ENCODE measurements around the gene TANGO2. TPM values are rescaled to one million over a fixed set of nuclear protein-coding genes. Genes with fewer than 3 reads are reported as not detected.

TANGO2 gene
- total RNA-seq, 1 donor from 2014 or later: 10.0 TPM

DNA sequence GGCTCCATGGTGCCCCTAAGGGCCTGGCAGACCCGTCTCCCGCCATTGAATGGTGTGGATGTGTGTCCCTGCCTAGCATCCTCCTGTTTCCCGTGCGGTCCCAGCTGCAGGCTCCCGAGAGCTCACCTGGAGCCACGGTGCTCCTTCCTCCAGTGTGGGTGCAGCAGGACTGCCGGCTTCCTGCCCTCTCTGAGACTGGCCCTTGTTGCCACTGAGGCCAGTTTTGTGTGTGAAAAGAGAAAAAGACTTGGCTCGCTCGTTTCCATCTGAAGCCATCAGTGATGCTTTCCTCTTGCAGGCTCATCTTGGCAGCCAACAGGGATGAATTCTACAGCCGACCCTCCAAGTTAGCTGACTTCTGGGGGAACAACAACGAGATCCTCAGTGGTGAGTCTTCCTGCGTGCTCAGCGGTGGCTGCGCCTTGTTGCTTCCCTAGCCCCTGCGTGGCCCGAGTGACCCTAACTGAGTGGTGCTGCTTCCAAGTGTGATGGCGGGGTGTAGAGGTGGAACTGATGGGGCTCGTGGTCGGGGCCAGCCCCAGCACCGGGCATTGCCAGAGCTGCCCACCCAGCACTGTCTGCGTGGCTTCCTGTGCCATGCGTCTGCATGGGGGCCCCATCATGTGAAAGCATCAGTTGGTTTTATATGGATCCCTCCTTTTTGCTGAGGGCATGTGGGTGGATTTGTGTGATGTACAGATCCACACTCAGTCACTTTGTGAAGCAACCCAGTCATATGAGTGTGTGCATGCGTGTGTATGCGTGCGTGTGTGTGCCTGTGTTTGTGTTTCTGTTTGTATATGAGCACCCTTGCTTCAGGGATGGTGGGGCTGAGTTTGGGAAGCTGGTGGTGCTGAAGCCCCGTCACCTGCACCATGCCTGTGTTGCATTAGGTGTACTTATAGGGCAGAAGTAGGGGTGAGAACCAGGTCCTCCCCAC lies 22.4 kb downstream of the TANGO2 start:
- no peaks in the 10 kb centered on the region for H3K9me3 ChIP-seq (ENCODE audit: low read depth)
- DNase-seq (ENCODE audit: low spot score): no peak
- Mint-ChIP-seq H3K4me3 (no peak overlapping the region), H3K27ac (peak overlapping the region; percentile 66), H3K36me3 (peaks cover 8% of the 10 kb centered on the region), H3K9me3 (peaks cover 4% of the 10 kb centered on the region), H3K4me1 (peaks cover 3% of the 10 kb centered on the region), H3K27me3 (ENCODE audit: insufficient read depth, low read depth) (peaks cover 4% of the 10 kb centered on the region)
- no peaks in the 10 kb centered on the region for H4K20me1 ChIP-seq (ENCODE audit: low read depth)
- no peaks in the 10 kb centered on the region for H3K4me1 ChIP-seq
- no peak overlapping the region for H2AFZ ChIP-seq (replicated peaks)
- H3K4me3 ChIP-seq: no peak overlapping the region
- no peak overlapping the region for H3K27ac ChIP-seq
- H3K36me3 ChIP-seq: no peaks in the 10 kb centered on the region
- TF ChIP-seq, protein P1, sequence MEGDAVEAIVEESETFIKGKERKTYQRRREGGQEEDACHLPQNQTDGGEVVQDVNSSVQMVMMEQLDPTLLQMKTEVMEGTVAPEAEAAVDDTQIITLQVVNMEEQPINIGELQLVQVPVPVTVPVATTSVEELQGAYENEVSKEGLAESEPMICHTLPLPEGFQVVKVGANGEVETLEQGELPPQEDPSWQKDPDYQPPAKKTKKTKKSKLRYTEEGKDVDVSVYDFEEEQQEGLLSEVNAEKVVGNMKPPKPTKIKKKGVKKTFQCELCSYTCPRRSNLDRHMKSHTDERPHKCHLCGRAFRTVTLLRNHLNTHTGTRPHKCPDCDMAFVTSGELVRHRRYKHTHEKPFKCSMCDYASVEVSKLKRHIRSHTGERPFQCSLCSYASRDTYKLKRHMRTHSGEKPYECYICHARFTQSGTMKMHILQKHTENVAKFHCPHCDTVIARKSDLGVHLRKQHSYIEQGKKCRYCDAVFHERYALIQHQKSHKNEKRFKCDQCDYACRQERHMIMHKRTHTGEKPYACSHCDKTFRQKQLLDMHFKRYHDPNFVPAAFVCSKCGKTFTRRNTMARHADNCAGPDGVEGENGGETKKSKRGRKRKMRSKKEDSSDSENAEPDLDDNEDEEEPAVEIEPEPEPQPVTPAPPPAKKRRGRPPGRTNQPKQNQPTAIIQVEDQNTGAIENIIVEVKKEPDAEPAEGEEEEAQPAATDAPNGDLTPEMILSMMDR (IDR thresholded peaks at IDR 0.05): no peak
- no peak for TF ChIP-seq EZH2phosphoT487 (IDR thresholded peaks at IDR 0.05)
- no peak for TF ChIP-seq EZH2 (IDR thresholded peaks at IDR 0.05)
- H3K4me2 ChIP-seq: no peak overlapping the region
- no peak overlapping the region for H3K9ac ChIP-seq
- no peaks in the 10 kb centered on the region for H3F3A ChIP-seq (ENCODE audit: low read depth)
- no peaks in the 10 kb centered on the region for H3K27me3 ChIP-seq
- H3K79me2 ChIP-seq (ENCODE audit: low read depth): no peaks in the 10 kb centered on the region

DNA sequence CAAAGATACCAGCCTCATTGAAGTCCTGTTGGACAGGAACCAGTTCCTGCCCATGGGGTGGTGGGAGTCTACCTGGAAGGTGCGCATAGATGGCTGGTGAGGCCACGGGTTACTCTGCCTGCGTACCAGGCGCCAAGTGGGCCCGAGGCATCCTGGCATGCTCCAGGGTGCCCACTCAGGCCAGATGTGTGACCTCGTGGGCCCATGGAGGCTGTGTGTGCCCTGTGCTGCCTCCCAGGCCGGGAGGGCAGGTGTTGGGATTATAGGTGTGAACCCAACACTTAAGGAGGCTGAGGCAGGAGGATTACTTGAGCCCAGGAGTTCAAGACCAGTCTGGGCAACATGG lies 23.1 kb downstream of the TANGO2 start:
- TF ChIP-seq EZH2 (IDR thresholded peaks at IDR 0.05) (no peak), EZH2phosphoT487 (IDR thresholded peaks at IDR 0.05) (no peak)
- TF ChIP-seq, protein P1 (IDR thresholded peaks at IDR 0.05): no peak
- Histone ChIP-seq H3K4me2 (no peak overlapping the region), H3K36me3 (no peaks in the 10 kb centered on the region), H3K4me3 (no peak overlapping the region), H4K20me1 (ENCODE audit: low read depth) (no peaks in the 10 kb centered on the region), H3K27me3 (no peaks in the 10 kb centered on the region), H3K9me3 (ENCODE audit: low read depth) (no peaks in the 10 kb centered on the region), H2AFZ (replicated peaks) (no peak overlapping the region), H3K27ac (no peak overlapping the region), H3K4me1 (no peaks in the 10 kb centered on the region), H3F3A (ENCODE audit: low read depth) (no peaks in the 10 kb centered on the region), H3K9ac (no peak overlapping the region), H3K79me2 (ENCODE audit: low read depth) (no peaks in the 10 kb centered on the region)
- H3K4me1 Mint-ChIP-seq: no peaks in the 10 kb centered on the region
- peaks cover 4% of the 10 kb centered on the region for H3K27me3 Mint-ChIP-seq (ENCODE audit: insufficient read depth, low read depth)
- H3K36me3 Mint-ChIP-seq: peaks cover 11% of the 10 kb centered on the region
- no peak overlapping the region for H3K4me3 Mint-ChIP-seq
- DNase-seq (ENCODE audit: low spot score): no peak
- H3K27ac Mint-ChIP-seq: peak overlapping the region; percentile 66
- H3K9me3 Mint-ChIP-seq: peaks cover 7% of the 10 kb centered on the region

DNA sequence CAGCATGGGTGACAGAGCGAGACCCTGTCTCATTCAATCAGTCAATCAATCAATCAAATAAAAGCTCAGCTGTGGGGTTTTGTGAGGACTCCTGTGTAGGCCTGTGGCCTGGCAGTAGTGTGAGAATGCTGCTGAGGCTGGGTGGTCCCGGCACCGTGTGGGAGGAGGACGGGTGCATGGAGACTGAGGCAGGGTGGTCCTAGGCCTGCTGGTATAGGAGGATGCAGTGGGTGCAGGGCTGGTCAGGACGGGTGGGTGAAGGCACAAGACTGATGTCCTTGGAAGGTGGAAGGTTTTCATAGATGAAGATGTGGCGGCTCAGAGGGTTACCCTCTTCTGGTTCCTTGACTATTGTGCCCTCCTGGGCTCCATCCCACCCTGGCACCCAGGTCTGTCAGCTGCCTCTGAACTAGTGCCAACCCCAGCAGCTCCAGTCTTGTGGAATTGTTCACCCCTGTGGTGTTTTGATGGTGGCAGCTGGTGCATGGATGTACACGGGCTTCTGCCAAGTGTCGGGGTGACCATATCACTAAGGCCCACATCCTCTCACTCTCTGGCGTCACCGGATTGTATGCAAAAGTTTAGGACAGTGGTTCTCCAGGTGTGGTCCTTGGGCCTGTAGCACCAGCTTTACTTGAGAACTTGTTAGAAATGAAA lies 23.7 kb downstream of the TANGO2 start:
- H3K36me3 Mint-ChIP-seq: peaks cover 14% of the 10 kb centered on the region
- no peak overlapping the region for H3K9ac ChIP-seq
- H3K4me3 Mint-ChIP-seq: peak overlapping the region; percentile 30
- no peak overlapping the region for H2AFZ ChIP-seq (replicated peaks)
- H4K20me1 ChIP-seq (ENCODE audit: low read depth): no peaks in the 10 kb centered on the region
- H3K4me2 ChIP-seq: no peak overlapping the region
- H3K27ac ChIP-seq: no peak overlapping the region
- no peak overlapping the region for H3K4me3 ChIP-seq
- TF ChIP-seq EZH2 (IDR thresholded peaks at IDR 0.05) (no peak), EZH2phosphoT487 (IDR thresholded peaks at IDR 0.05) (no peak)
- TF ChIP-seq, protein P1 (IDR thresholded peaks at IDR 0.05): no peak
- peaks cover 10% of the 10 kb centered on the region for H3K9me3 Mint-ChIP-seq
- H3K4me1 ChIP-seq: no peaks in the 10 kb centered on the region
- H3K9me3 ChIP-seq (ENCODE audit: low read depth): no peaks in the 10 kb centered on the region
- DNase-seq (ENCODE audit: low spot score): no peak
- H3K27me3 ChIP-seq: no peaks in the 10 kb centered on the region
- peaks cover 2% of the 10 kb centered on the region for H3K27me3 Mint-ChIP-seq (ENCODE audit: insufficient read depth, low read depth)
- H3K79me2 ChIP-seq (ENCODE audit: low read depth): no peaks in the 10 kb centered on the region
- H3K36me3 ChIP-seq: no peaks in the 10 kb centered on the region
- H3F3A ChIP-seq (ENCODE audit: low read depth): no peaks in the 10 kb centered on the region
- no peaks in the 10 kb centered on the region for H3K4me1 Mint-ChIP-seq
- H3K27ac Mint-ChIP-seq: no peak overlapping the region
